Measurements from ENCODE around the gene COL21A1. TPM values are rescaled to one million over a fixed set of nuclear protein-coding genes. Genes with fewer than 3 reads are reported as not detected.

Gene COL21A1
- total and polyA plus RNA-seq, 2 donors = 16.8 to 151 TPM

GRCh38 chr6:56055081-56055704 lies 192.2 kb downstream of the COL21A1 start:
- H3K27ac ChIP-seq (ENCODE audit: low read depth) = no peak overlapping the region
- WGBS = 72% methylated on average over 7 of the region's 7 CpGs
- no peak for DNase-seq (ENCODE audit: extremely low spot score)

GRCh38 chr6:56051202-56051598 lies 196.2 kb downstream of the COL21A1 start:
- Histone ChIP-seq H3K4me1 (ENCODE audit: insufficient read depth) (no peaks in the 10 kb centered on the region), H3K36me3 (ENCODE audit: insufficient read depth) (no peaks in the 10 kb centered on the region), H3K27ac (ENCODE audit: low read depth) (no peak overlapping the region), H3K4me3 (ENCODE audit: low read depth, low read length) (no peak overlapping the region)
- no peak for DNase-seq (ENCODE audit: extremely low spot score)

More at GRCh38 chr6:56055081-56055704, 192.2 kb downstream of the COL21A1 start:
- Histone ChIP-seq H3K4me3 (ENCODE audit: low read depth, low read length) (no peak overlapping the region), H3K36me3 (ENCODE audit: insufficient read depth) (no peaks in the 10 kb centered on the region), H3K4me1 (ENCODE audit: insufficient read depth) (no peaks in the 10 kb centered on the region)

GRCh38 chr6:56050530-56051201 lies 196.7 kb downstream of the COL21A1 start:
- Histone ChIP-seq H3K4me1 (ENCODE audit: insufficient read depth) (no peaks in the 10 kb centered on the region), H3K4me3 (ENCODE audit: low read depth, low read length) (no peak overlapping the region), H3K36me3 (ENCODE audit: insufficient read depth) (no peaks in the 10 kb centered on the region), H3K27ac (ENCODE audit: low read depth) (no peak overlapping the region)
- no peak for DNase-seq (ENCODE audit: extremely low spot score)
- 44% methylated on average over 3 of the region's 3 CpGs for WGBS

- DNase-seq (ENCODE audit: extremely low spot score) = no peak
- Histone ChIP-seq H3K36me3 (ENCODE audit: insufficient read depth) (no peaks in the 10 kb centered on the region), H3K4me1 (ENCODE audit: insufficient read depth) (no peaks in the 10 kb centered on the region), H3K27ac (ENCODE audit: low read depth) (no peak overlapping the region), H3K4me3 (ENCODE audit: low read depth, low read length) (no peak overlapping the region)
- WGBS = 85% methylated on average over 4 of the region's 4 CpGs
Measured at GRCh38 chr6:56048601-56049000, 198.8 kb downstream of the COL21A1 start.

- 92% methylated on average over 2 of the region's 2 CpGs for WGBS
- no peak for DNase-seq (ENCODE audit: extremely low spot score)
- H3K36me3 ChIP-seq (ENCODE audit: insufficient read depth) = no peaks in the 10 kb centered on the region
- H3K27ac ChIP-seq (ENCODE audit: low read depth) = no peak overlapping the region
- H3K4me3 ChIP-seq (ENCODE audit: low read depth, low read length) = no peak overlapping the region
- H3K4me1 ChIP-seq (ENCODE audit: insufficient read depth) = no peaks in the 10 kb centered on the region
Measured at GRCh38 chr6:56047931-56048540, 199.3 kb downstream of the COL21A1 start.

- H3K27ac ChIP-seq (ENCODE audit: low read depth) = no peak overlapping the region
- no peak overlapping the region for H3K4me3 ChIP-seq (ENCODE audit: low read depth, low read length)
- H3K4me1 ChIP-seq (ENCODE audit: insufficient read depth) = no peaks in the 10 kb centered on the region
- H3K36me3 ChIP-seq (ENCODE audit: insufficient read depth) = no peaks in the 10 kb centered on the region
- no peak for DNase-seq (ENCODE audit: extremely low spot score)
- WGBS = 63% methylated on average over 7 of the region's 7 CpGs
Measured at GRCh38 chr6:56046576-56046975, 200.8 kb downstream of the COL21A1 start.

- 94% methylated on average over 4 of the region's 4 CpGs for WGBS
- H3K4me3 ChIP-seq (ENCODE audit: low read depth, low read length) = no peak overlapping the region
- no peak overlapping the region for H3K27ac ChIP-seq (ENCODE audit: low read depth)
- DNase-seq (ENCODE audit: extremely low spot score) = no peak
- H3K36me3 ChIP-seq (ENCODE audit: insufficient read depth) = no peaks in the 10 kb centered on the region
- H3K4me1 ChIP-seq (ENCODE audit: insufficient read depth) = no peaks in the 10 kb centered on the region
Measured at GRCh38 chr6:56043761-56044160, 203.6 kb downstream of the COL21A1 start.

- H3K4me1 ChIP-seq (ENCODE audit: insufficient read depth) = no peaks in the 10 kb centered on the region
- no peak for DNase-seq (ENCODE audit: extremely low spot score)
- no peak overlapping the region for H3K27ac ChIP-seq (ENCODE audit: low read depth)
- no peak overlapping the region for H3K4me3 ChIP-seq (ENCODE audit: low read depth, low read length)
- H3K36me3 ChIP-seq (ENCODE audit: insufficient read depth) = no peaks in the 10 kb centered on the region
Measured at GRCh38 chr6:56043076-56043475, 204.3 kb downstream of the COL21A1 start.

- no peak overlapping the region for H3K4me3 ChIP-seq (ENCODE audit: low read depth, low read length)
- DNase-seq (ENCODE audit: extremely low spot score) = no peak
- WGBS = 77% methylated on average over 1 of the region's 1 CpG
- no peaks in the 10 kb centered on the region for H3K4me1 ChIP-seq (ENCODE audit: insufficient read depth)
- no peak overlapping the region for H3K27ac ChIP-seq (ENCODE audit: low read depth)
- no peaks in the 10 kb centered on the region for H3K36me3 ChIP-seq (ENCODE audit: insufficient read depth)
Measured at GRCh38 chr6:56041591-56041990, 205.8 kb downstream of the COL21A1 start.

- H3K4me1 ChIP-seq (ENCODE audit: insufficient read depth) = no peaks in the 10 kb centered on the region
- no peak overlapping the region for H3K27ac ChIP-seq (ENCODE audit: low read depth)
- 50% methylated on average over 1 of the region's 1 CpG for WGBS
- no peaks in the 10 kb centered on the region for H3K36me3 ChIP-seq (ENCODE audit: insufficient read depth)
- no peak for DNase-seq (ENCODE audit: extremely low spot score)
- H3K4me3 ChIP-seq (ENCODE audit: low read depth, low read length) = no peak overlapping the region
Measured at GRCh38 chr6:56040889-56041301, 206.5 kb downstream of the COL21A1 start.

GRCh38 chr6:56040223-56040622 lies 207.2 kb downstream of the COL21A1 start:
- H3K4me3 ChIP-seq (ENCODE audit: low read depth, low read length) = no peak overlapping the region
- no peaks in the 10 kb centered on the region for H3K36me3 ChIP-seq (ENCODE audit: insufficient read depth)
- 66% methylated on average over 2 of the region's 2 CpGs for WGBS
- H3K27ac ChIP-seq (ENCODE audit: low read depth) = no peak overlapping the region
- DNase-seq (ENCODE audit: extremely low spot score) = no peak
- no peaks in the 10 kb centered on the region for H3K4me1 ChIP-seq (ENCODE audit: insufficient read depth)

- 97% methylated on average over 6 of the region's 6 CpGs for WGBS
- H3K36me3 ChIP-seq (ENCODE audit: insufficient read depth) = no peaks in the 10 kb centered on the region
- H3K4me3 ChIP-seq (ENCODE audit: low read depth, low read length) = no peak overlapping the region
- no peak overlapping the region for H3K27ac ChIP-seq (ENCODE audit: low read depth)
- DNase-seq (ENCODE audit: extremely low spot score) = no peak
- no peaks in the 10 kb centered on the region for H3K4me1 ChIP-seq (ENCODE audit: insufficient read depth)
Measured at GRCh38 chr6:56038764-56039163, 208.6 kb downstream of the COL21A1 start.

GRCh38 chr6:56037601-56038000 lies 209.8 kb downstream of the COL21A1 start:
- 10% methylated on average over 1 of the region's 1 CpG for WGBS

GRCh38 chr6:56036916-56037600 lies 210.3 kb downstream of the COL21A1 start:
- no peaks in the 10 kb centered on the region for H3K36me3 ChIP-seq (ENCODE audit: insufficient read depth)
- no peak for DNase-seq (ENCODE audit: extremely low spot score)
- H3K4me1 ChIP-seq (ENCODE audit: insufficient read depth) = no peaks in the 10 kb centered on the region
- 22% methylated on average over 1 of the region's 1 CpG for WGBS
- H3K4me3 ChIP-seq (ENCODE audit: low read depth, low read length) = no peak overlapping the region
- H3K27ac ChIP-seq (ENCODE audit: low read depth) = no peak overlapping the region

More at GRCh38 chr6:56037601-56038000, 209.8 kb downstream of the COL21A1 start:
- Histone ChIP-seq H3K27ac (ENCODE audit: low read depth) (no peak overlapping the region), H3K4me3 (ENCODE audit: low read depth, low read length) (no peak overlapping the region), H3K4me1 (ENCODE audit: insufficient read depth) (no peaks in the 10 kb centered on the region), H3K36me3 (ENCODE audit: insufficient read depth) (no peaks in the 10 kb centered on the region)
- DNase-seq (ENCODE audit: extremely low spot score) = no peak
